GM13977 (cell line): ENCODE data around the gene M1AP.

ENCODE experiments used
- DNase-seq: peaks from one replicate; pipeline ENCODE4 v3.0.0; 2012; ENCODE audit warnings: low spot score
- CTCF ChIP-seq: IDR thresholded peaks from 2 replicates; pipeline ENCODE4 v1.5.1; 2012; ENCODE audit warnings: mild to moderate bottlenecking, control low read depth; ENCODE audit not compliant: insufficient read depth; ENCODE audit errors: extremely low read depth, missing control alignments
- in situ Hi-C: fragments of 300-500 bp; cut with MboI; formaldehyde crosslinking; loops from one replicate; pipeline ENCODE4 v1.12.0; 2022; ENCODE audit warnings: low sequenced_read_pairs, low pct_unique_long_range_greater_than_20kb, mixed read lengths, inconsistent platforms; ENCODE audit not compliant: unreplicated experiment

The M1AP gene

GRCh38 chr2:74538881-74539339 is 109.2 kb downstream of the M1AP start:
- DNase-seq: peak; percentile 73
- in situ Hi-C loops: no loop called here
- no peak for TF ChIP-seq CTCF

GRCh38 chr2:74537140-74537539 is 111.0 kb downstream of the M1AP start:
- TF ChIP-seq CTCF: no peak
- no peak for DNase-seq
- in situ Hi-C loops: no loop called here

GRCh38 chr2:74536166-74536950 is 111.8 kb downstream of the M1AP start:
- DNase-seq: no peak
- TF ChIP-seq CTCF: no peak
- in situ Hi-C loops: no loop called here

DNA sequence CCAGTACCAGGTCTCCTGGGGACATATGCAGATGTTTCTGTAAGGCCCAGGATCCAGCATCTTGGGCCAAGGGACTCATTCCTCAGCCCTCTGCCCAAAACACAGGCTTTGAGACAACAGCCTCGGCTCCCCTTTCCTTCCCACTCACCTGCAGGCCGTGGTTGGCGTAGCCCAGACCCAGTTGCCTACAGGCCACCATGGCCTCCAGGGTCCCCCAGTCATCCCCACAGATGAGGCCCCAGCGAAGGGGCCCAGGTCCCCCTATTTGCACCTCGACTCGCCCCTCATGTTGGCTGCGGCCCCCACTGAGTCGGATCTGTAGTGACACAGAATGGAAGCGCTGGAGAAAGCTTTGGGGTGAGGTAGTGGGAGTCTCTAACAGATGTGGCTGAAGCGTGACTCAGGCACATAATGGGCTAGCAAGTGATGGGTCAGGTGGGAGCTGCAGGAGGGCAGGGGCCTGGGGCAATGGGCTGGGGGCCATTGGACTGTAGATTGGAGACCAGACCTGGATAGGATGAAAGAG is 112.6 kb downstream of the M1AP start:
- in situ Hi-C loops: no loop called here
- TF ChIP-seq CTCF: no peak
- no peak for DNase-seq

GRCh38 chr2:74534411-74534810 is 113.7 kb downstream of the M1AP start:
- no peak for TF ChIP-seq CTCF
- no peak for DNase-seq
- in situ Hi-C loops: no loop called here

- no peak for DNase-seq
- in situ Hi-C loops: no loop called here
- TF ChIP-seq CTCF: no peak
Measured at GRCh38 chr2:74533464-74533863, 114.7 kb downstream of the M1AP start.
